ENCODE results near the gene ROPN1B. TPM values are rescaled to one million over a fixed set of nuclear protein-coding genes. Genes with fewer than 3 reads are reported as not detected.
"Not testable (repeated sequence)": the region's sequence is repeated elsewhere in the genome, so short reads cannot be mapped to it uniquely, and the experiment has no call there.

Gene ROPN1B
- total and polyA plus RNA-seq, 2 of the 8 experiments (the other 6 are each of a cell fraction or from before 2014, with no cell fraction given): 0.30 TPM; not detected in 1

GRCh38 chr3:125925727-125926126 is 43.3 kb upstream of the ROPN1B start:
- H2AFZ ChIP-seq (ENCODE audit: low read length); H2BK20ac ChIP-seq (ENCODE audit: low read length); H3K4me1 ChIP-seq (replicated peaks in 1 of 4; ENCODE audit: control insufficient read depth in 3 of 4, insufficient read depth in 4 of 4, low read length in 3 of 4); POLR2A ChIA-PET (ENCODE audit: partially characterized antibody); H3K14ac ChIP-seq (ENCODE audit: insufficient read length); H3K4ac ChIP-seq (replicated peaks; ENCODE audit: insufficient read length, low read depth, low read length); H4K5ac ChIP-seq (ENCODE audit: insufficient read length, low read depth, low read length); H4K91ac ChIP-seq (replicated peaks; ENCODE audit: insufficient read length, low read length); H3K79me2 ChIP-seq (ENCODE audit: control insufficient read depth in 1 of 2, insufficient read depth in 2 of 2, low read length in 2 of 2); H4K20me1 ChIP-seq (replicated peaks in 1 of 2; ENCODE audit: control insufficient read depth in 1 of 2, insufficient read depth in 2 of 2, low read length in 2 of 2); H3K27me3 ChIP-seq (replicated peaks in 1 of 4; ENCODE audit: control insufficient read depth in 3 of 4, extremely low read depth in 1 of 4, insufficient read depth in 3 of 4, low read length in 3 of 4); H3K4me3 ChIP-seq (ENCODE audit: extremely low read depth in 1 of 4, insufficient read depth in 2 of 4, low read depth in 3 of 4, low read length in 4 of 4); H3K36me3 ChIP-seq (ENCODE audit: control insufficient read depth in 2 of 4, insufficient read depth in 4 of 4, low read length in 3 of 4); H2BK15ac ChIP-seq (ENCODE audit: low read length); H3K4me2 ChIP-seq (ENCODE audit: insufficient read depth in 1 of 2, low read depth in 2 of 2, low read length in 2 of 2); H3K9me3 ChIP-seq (ENCODE audit: insufficient read depth in 2 of 2, low read depth in 1 of 2, low read length in 1 of 2); H3K27ac ChIP-seq (ENCODE audit: low read depth, low read length); H3K56ac ChIP-seq (replicated peaks; ENCODE audit: insufficient read length, low read depth, low read length); H3K9ac ChIP-seq (replicated peaks in 1 of 4; ENCODE audit: extremely low read depth in 1 of 4, low read depth in 3 of 4, low read length in 3 of 4); H2AK5ac ChIP-seq (ENCODE audit: low read depth, low read length); H3K23ac ChIP-seq (ENCODE audit: insufficient read length); H2BK5ac ChIP-seq (ENCODE audit: low read depth, low read length); DNase-seq (ENCODE audit: low read depth in 1 of 2, low spot score in 2 of 2); H3K79me1 ChIP-seq (ENCODE audit: low read depth, low read length); H3K18ac ChIP-seq (ENCODE audit: extremely low read depth, low read length); H4K8ac ChIP-seq (ENCODE audit: extremely low read depth, insufficient read depth, low read length); H2BK12ac ChIP-seq (ENCODE audit: low read depth, low read length); CTCF ChIA-PET (ENCODE audit: partially characterized antibody); H2BK120ac ChIP-seq (replicated peaks; ENCODE audit: low read depth, low read length); H3K23me2 ChIP-seq (ENCODE audit: low read depth, low read length); FAIRE-seq: not testable (repeated sequence)
- WGBS, 2 experiments (ENCODE audit: extremely low coverage in 1 of 2, insufficient coverage in 1 of 2, insufficient read length in 1 of 2, insufficient replicate concordance in 2 of 2, low coverage in 1 of 2, low lambda C conversion rate in 2 of 2, missing lambda C conversion rate in 1 of 2): 94% methylated on average over 9 of the region's 13 CpGs; no CpG with 5 or more reads in 1 of the 2 experiments
